ENCODE data around the gene ATXN7L2. TPM values are rescaled to one million over a fixed set of nuclear protein-coding genes. Genes with fewer than 3 reads are reported as not detected.

ATXN7L2 gene
- total and polyA plus RNA-seq, 2 of the 8 experiments (the other 6 are each of a cell fraction or from before 2014, with no cell fraction given) = 8.1 to 9.3 TPM

- no peak for TF ChIP-seq CHD7 (IDR thresholded peaks at IDR 0.05; ENCODE audit: insufficient replicate concordance, low read length)
- no peak for TF ChIP-seq CTCF (IDR thresholded peaks at IDR 0.05; ENCODE audit: control extremely low read depth in 1 of 3, insufficient read depth in 1 of 3, low read depth in 1 of 3, low read length in 3 of 3)
- no peak for TF ChIP-seq CBX5 (IDR thresholded peaks at IDR 0.05; ENCODE audit: low read depth, low read length)
Measured at GRCh38 chr1:109527846-109528695, 44.4 kb downstream of the ATXN7L2 start (continued).
